BLaER1 treated with 17β-estradiol and CSF1 and Interleukin-3, amounts not matched to agents 10 nM and 100 nM (cell line): ENCODE results near the gene SCIN.
"Not testable (repeated sequence)": the region's sequence is repeated elsewhere in the genome, so short reads cannot be mapped to it uniquely, and the experiment has no call there.

Experiments
- H3K27ac ChIP-seq, 11 experiments: shearing (Covaris generic); formaldehyde crosslinking; 2 replicates each; pipeline ENCODE4 v1.8.1; 2022
- H3K27me3 ChIP-seq, 11 experiments: shearing (Covaris generic); formaldehyde crosslinking; 2 replicates each; pipeline ENCODE4 v1.8.1; 2022
- H3K36me3 ChIP-seq, 11 experiments: shearing (Covaris generic); formaldehyde crosslinking; 2 replicates each; pipeline ENCODE4 v1.8.1; 2022
- H3K4me1 ChIP-seq, 10 experiments: shearing (Covaris generic); formaldehyde crosslinking; 2 replicates each; pipeline ENCODE4 v1.8.1; 2022
- H3K4me2 ChIP-seq, 11 experiments: shearing (Covaris generic); formaldehyde crosslinking; 2 replicates each; pipeline ENCODE4 v1.8.1; 2022
- H3K4me3 ChIP-seq, 10 experiments: shearing (Covaris generic); formaldehyde crosslinking; 2 replicates each; pipeline ENCODE4 v1.8.1; 2022
- H3K9ac ChIP-seq, 11 experiments: shearing (Covaris generic); formaldehyde crosslinking; 2 replicates each; pipeline ENCODE4 v1.8.1; 2022
- H3K9me3 ChIP-seq, 11 experiments: shearing (Covaris generic); formaldehyde crosslinking; replicated peaks in 1 of 11; 2 replicates each; pipeline ENCODE4 v1.8.1; 2022
- H4K20me1 ChIP-seq, 11 experiments: shearing (Covaris generic); formaldehyde crosslinking; 2 replicates each; pipeline ENCODE4 v1.8.1; 2022
- Cebpa-rat ChIP-seq, 11 experiments: shearing (Covaris generic); IDR thresholded peaks; 2 replicates each; pipeline ENCODE4 v1.8.1; 2022

Gene SCIN

GRCh38 chr7:12685550-12685949, 115.0 kb downstream of the SCIN start:
- H3K27ac ChIP-seq, result no peak overlapping the region
- peaks cover 0 to 20% (median 1%) of the 10 kb centered on the region in 10 experiments; a peak in 5 of 20 replicates for H3K4me1 ChIP-seq
- peaks cover 15 to 18% (median 16%) of the 10 kb centered on the region in 11 experiments for H3K9me3 ChIP-seq
- no peak for TF ChIP-seq Cebpa-rat (IDR thresholded peaks at IDR 0.05)
- no peak overlapping the region for H3K4me3 ChIP-seq
- H3K9ac ChIP-seq, result no peak overlapping the region
- no peaks in the 10 kb centered on the region for H3K36me3 ChIP-seq
- no peaks in the 10 kb centered on the region for H3K27me3 ChIP-seq
- H4K20me1 ChIP-seq, result no peaks in the 10 kb centered on the region
- no peak overlapping the region for H3K4me2 ChIP-seq

- TF ChIP-seq Cebpa-rat (IDR thresholded peaks at IDR 0.05), result no peak
Measured at GRCh38 chr7:12686234-12686890, 115.8 kb downstream of the SCIN start.

GRCh38 chr7:12686891-12687717, 116.6 kb downstream of the SCIN start, which contains the start of gene ARL4A:
ARL4A (plus strand) TSS chr7:12687633; CDS start chr7:12688255, 622 bp downstream.
- no peak for TF ChIP-seq Cebpa-rat (IDR thresholded peaks at IDR 0.05)
- Histone ChIP-seq H3K9me3 (peaks cover 15 to 18% (median 16%) of the 10 kb centered on the region in 11 experiments), H3K4me3 (no peak within 1 kb of the TSS)

More at GRCh38 chr7:12686234-12686890, 115.8 kb downstream of the SCIN start:
- peaks cover 0 to 20% (median 1%) of the 10 kb centered on the region in 10 experiments; a peak in 5 of 20 replicates for H3K4me1 ChIP-seq
- no peak overlapping the region for H3K27ac ChIP-seq
- no peak overlapping the region for H3K9ac ChIP-seq
- no peak overlapping the region for H3K4me2 ChIP-seq
- no peaks in the 10 kb centered on the region for H3K27me3 ChIP-seq
- H3K36me3 ChIP-seq, result no peaks in the 10 kb centered on the region
- peaks cover 15 to 18% (median 16%) of the 10 kb centered on the region in 11 experiments for H3K9me3 ChIP-seq
- no peak overlapping the region for H3K4me3 ChIP-seq
- H4K20me1 ChIP-seq, result no peaks in the 10 kb centered on the region

GRCh38 chr7:12687718-12688171, 117.2 kb downstream of the SCIN start:
- H3K27ac ChIP-seq, result no peak overlapping the region
- H3K27me3 ChIP-seq, result no peaks in the 10 kb centered on the region
- no peak overlapping the region for H3K4me3 ChIP-seq
- H3K36me3 ChIP-seq, result no peaks in the 10 kb centered on the region
- no peak overlapping the region for H3K9ac ChIP-seq
- no peak for TF ChIP-seq Cebpa-rat (IDR thresholded peaks at IDR 0.05)
- no peak overlapping the region for H3K4me2 ChIP-seq
- H4K20me1 ChIP-seq, result no peaks in the 10 kb centered on the region
- H3K4me1 ChIP-seq, result peaks cover 0 to 10% (median 0%) of the 10 kb centered on the region in 10 experiments; a peak in 2 of 20 replicates
- peaks cover 15 to 18% (median 16%) of the 10 kb centered on the region in 11 experiments for H3K9me3 ChIP-seq

More at GRCh38 chr7:12686891-12687717, 116.6 kb downstream of the SCIN start, which contains the start of gene ARL4A:
- no peaks in the 10 kb centered on the region for H4K20me1 ChIP-seq
- no peak within 1 kb of the TSS for H3K27ac ChIP-seq
- H3K4me1 ChIP-seq, result peaks cover 0 to 16% (median 1%) of the 10 kb centered on the region in 10 experiments; a peak in 5 of 20 replicates
- no peak within 1 kb of the TSS for H3K9ac ChIP-seq
- H3K27me3 ChIP-seq, result no peaks in the 10 kb centered on the region
- no peaks in the 10 kb centered on the region for H3K36me3 ChIP-seq
- H3K4me2 ChIP-seq, result no peak within 1 kb of the TSS

- H3K9me3 ChIP-seq, result peaks cover 15 to 18% (median 16%) of the 10 kb centered on the region in 11 experiments
- not testable (repeated sequence) for H3K27me3 ChIP-seq, H3K4me1 ChIP-seq, H3K4me2 ChIP-seq, H4K20me1 ChIP-seq, H3K9ac ChIP-seq, H3K36me3 ChIP-seq, H3K4me3 ChIP-seq, H3K27ac ChIP-seq
Measured at GRCh38 chr7:12688485-12689170, 118.1 kb downstream of the SCIN start.

- Histone ChIP-seq H3K4me3 (no peak overlapping the region), H3K4me2 (no peak overlapping the region), H3K36me3 (no peaks in the 10 kb centered on the region), H3K27ac (no peak overlapping the region), H3K27me3 (no peaks in the 10 kb centered on the region), H3K9ac (no peak overlapping the region), H4K20me1 (no peaks in the 10 kb centered on the region), H3K9me3 (peaks cover 15 to 18% (median 16%) of the 10 kb centered on the region in 11 experiments), H3K4me1 (no peaks in the 10 kb centered on the region)
- TF ChIP-seq Cebpa-rat (IDR thresholded peaks at IDR 0.05), result no peak
Measured at GRCh38 chr7:12689451-12689850, 118.9 kb downstream of the SCIN start.

- H3K4me1 ChIP-seq, result no peaks in the 10 kb centered on the region
- H3K4me2 ChIP-seq, result no peak overlapping the region
- H3K9ac ChIP-seq, result no peak overlapping the region
- H3K27me3 ChIP-seq, result no peaks in the 10 kb centered on the region
- H3K27ac ChIP-seq, result no peak overlapping the region
- H3K9me3 ChIP-seq, result peaks cover 15 to 18% (median 16%) of the 10 kb centered on the region in 11 experiments
- no peak for TF ChIP-seq Cebpa-rat (IDR thresholded peaks at IDR 0.05)
- no peaks in the 10 kb centered on the region for H4K20me1 ChIP-seq
- no peaks in the 10 kb centered on the region for H3K36me3 ChIP-seq
- H3K4me3 ChIP-seq, result no peak overlapping the region
Measured at GRCh38 chr7:12690041-12690878, 119.7 kb downstream of the SCIN start.

DNA sequence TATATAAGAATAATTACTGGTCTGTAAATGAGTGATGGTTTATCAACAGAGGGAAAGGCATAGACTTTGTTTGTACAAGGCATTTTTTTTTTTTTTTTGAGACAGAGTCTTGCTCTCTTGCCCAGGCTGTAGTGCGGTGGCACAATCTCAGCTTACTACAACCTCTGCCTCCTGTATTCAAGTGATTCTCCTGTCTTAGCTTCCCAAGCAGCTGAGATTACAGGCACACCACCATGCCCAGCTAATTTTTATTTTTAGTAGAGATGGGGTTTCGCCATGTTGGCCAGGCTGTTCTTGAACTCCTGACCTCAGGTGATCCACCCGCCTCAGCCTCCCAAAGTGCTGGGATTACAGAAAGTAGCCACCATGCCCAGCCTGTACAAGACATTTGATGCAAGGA, 120.9 kb downstream of the SCIN start:
- peaks cover 12 to 15% (median 13%) of the 10 kb centered on the region in 11 experiments for H3K9me3 ChIP-seq
- not testable (repeated sequence) for H3K4me3 ChIP-seq, H3K27me3 ChIP-seq, H3K4me2 ChIP-seq, H3K27ac ChIP-seq, H4K20me1 ChIP-seq, H3K4me1 ChIP-seq, H3K36me3 ChIP-seq, H3K9ac ChIP-seq
